WTC11 (cell line): ENCODE results near the gene RASSF4.

Source experiments
- CBFB ChIP-seq: sonication (generic); formaldehyde crosslinking; IDR thresholded peaks from 2 replicates; pipeline ENCODE4 v1.8.1; 2022; ENCODE audit warnings: mild to moderate bottlenecking, low read depth, missing genetic modification reagents
- CREB1 ChIP-seq: sonication (generic); formaldehyde crosslinking; IDR thresholded peaks from 2 replicates; pipeline ENCODE4 v1.8.0; 2023; ENCODE audit warnings: mild to moderate bottlenecking, missing genetic modification reagents
- ELF4 ChIP-seq: sonication (generic); formaldehyde crosslinking; IDR thresholded peaks from 2 replicates; pipeline ENCODE4 v1.8.1; 2022; ENCODE audit warnings: low read depth, mild to moderate bottlenecking, moderate library complexity, missing genetic modification reagents
- EMX1 ChIP-seq: fragments of 250-450 bp; sonication (Bioruptor Pico); IDR thresholded peaks from 2 replicates; pipeline ENCODE4 v1.8.0; 2021; ENCODE audit warnings: mild to moderate bottlenecking
- NR2C2 ChIP-seq: sonication (generic); formaldehyde crosslinking; IDR thresholded peaks from 2 replicates; pipeline ENCODE4 v1.8.0; 2022; ENCODE audit warnings: mild to moderate bottlenecking, missing genetic modification reagents
- OVOL2 ChIP-seq: fragments of 250-450 bp; sonication (Bioruptor Pico); IDR thresholded peaks from 2 replicates; pipeline ENCODE4 v1.9.0; 2021; ENCODE audit warnings: mild to moderate bottlenecking, borderline replicate concordance
- SP1 ChIP-seq: sonication (generic); formaldehyde crosslinking; conservative IDR thresholded peaks from 2 replicates; pipeline ENCODE4 v1.8.1; 2022; ENCODE audit warnings: missing genetic modification reagents
- ZNF232 ChIP-seq: sonication (generic); formaldehyde crosslinking; IDR thresholded peaks from 2 replicates; pipeline ENCODE4 v1.8.0; 2022; ENCODE audit warnings: mild to moderate bottlenecking, missing genetic modification reagents
- TF ChIP-seq, protein P1 (sequence below): sonication (generic); formaldehyde crosslinking; IDR thresholded peaks from 2 replicates; pipeline ENCODE4 v1.8.0; 2022; ENCODE audit warnings: mild to moderate bottlenecking, missing genetic modification reagents
- TF ChIP-seq, protein P2 (sequence below): fragments of 200-600 bp; IDR thresholded peaks from 2 replicates; pipeline ENCODE4 v1.8.0; 2022; ENCODE audit warnings: antibody characterized with exemption
- TF ChIP-seq, protein P3 (sequence below): fragments of 250-450 bp; sonication (Bioruptor Pico); IDR thresholded peaks from 2 replicates; pipeline ENCODE4 v1.9.0; 2021; ENCODE audit warnings: mild to moderate bottlenecking, borderline replicate concordance

GRCh38 chr10:44952779-44953231 lies 6.8 kb upstream of the RASSF4 start:
- no peak for TF ChIP-seq CBFB (CRISPR knock-in tag)
- TF ChIP-seq NR2C2 (CRISPR knock-in tag): no peak
- TF ChIP-seq ZNF232 (CRISPR knock-in tag): no peak
- TF ChIP-seq, protein P1, sequence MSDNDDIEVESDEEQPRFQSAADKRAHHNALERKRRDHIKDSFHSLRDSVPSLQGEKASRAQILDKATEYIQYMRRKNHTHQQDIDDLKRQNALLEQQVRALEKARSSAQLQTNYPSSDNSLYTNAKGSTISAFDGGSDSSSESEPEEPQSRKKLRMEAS (CRISPR knock-in tag): no peak
- TF ChIP-seq, protein P2, sequence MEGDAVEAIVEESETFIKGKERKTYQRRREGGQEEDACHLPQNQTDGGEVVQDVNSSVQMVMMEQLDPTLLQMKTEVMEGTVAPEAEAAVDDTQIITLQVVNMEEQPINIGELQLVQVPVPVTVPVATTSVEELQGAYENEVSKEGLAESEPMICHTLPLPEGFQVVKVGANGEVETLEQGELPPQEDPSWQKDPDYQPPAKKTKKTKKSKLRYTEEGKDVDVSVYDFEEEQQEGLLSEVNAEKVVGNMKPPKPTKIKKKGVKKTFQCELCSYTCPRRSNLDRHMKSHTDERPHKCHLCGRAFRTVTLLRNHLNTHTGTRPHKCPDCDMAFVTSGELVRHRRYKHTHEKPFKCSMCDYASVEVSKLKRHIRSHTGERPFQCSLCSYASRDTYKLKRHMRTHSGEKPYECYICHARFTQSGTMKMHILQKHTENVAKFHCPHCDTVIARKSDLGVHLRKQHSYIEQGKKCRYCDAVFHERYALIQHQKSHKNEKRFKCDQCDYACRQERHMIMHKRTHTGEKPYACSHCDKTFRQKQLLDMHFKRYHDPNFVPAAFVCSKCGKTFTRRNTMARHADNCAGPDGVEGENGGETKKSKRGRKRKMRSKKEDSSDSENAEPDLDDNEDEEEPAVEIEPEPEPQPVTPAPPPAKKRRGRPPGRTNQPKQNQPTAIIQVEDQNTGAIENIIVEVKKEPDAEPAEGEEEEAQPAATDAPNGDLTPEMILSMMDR: no peak
- TF ChIP-seq ELF4 (CRISPR knock-in tag): no peak
- TF ChIP-seq OVOL2 (CRISPR knock-in tag): no peak
- TF ChIP-seq SP1 (CRISPR knock-in tag): no peak
- no peak for TF ChIP-seq EMX1 (CRISPR knock-in tag)
- TF ChIP-seq CREB1: no peak
- TF ChIP-seq, protein P3, sequence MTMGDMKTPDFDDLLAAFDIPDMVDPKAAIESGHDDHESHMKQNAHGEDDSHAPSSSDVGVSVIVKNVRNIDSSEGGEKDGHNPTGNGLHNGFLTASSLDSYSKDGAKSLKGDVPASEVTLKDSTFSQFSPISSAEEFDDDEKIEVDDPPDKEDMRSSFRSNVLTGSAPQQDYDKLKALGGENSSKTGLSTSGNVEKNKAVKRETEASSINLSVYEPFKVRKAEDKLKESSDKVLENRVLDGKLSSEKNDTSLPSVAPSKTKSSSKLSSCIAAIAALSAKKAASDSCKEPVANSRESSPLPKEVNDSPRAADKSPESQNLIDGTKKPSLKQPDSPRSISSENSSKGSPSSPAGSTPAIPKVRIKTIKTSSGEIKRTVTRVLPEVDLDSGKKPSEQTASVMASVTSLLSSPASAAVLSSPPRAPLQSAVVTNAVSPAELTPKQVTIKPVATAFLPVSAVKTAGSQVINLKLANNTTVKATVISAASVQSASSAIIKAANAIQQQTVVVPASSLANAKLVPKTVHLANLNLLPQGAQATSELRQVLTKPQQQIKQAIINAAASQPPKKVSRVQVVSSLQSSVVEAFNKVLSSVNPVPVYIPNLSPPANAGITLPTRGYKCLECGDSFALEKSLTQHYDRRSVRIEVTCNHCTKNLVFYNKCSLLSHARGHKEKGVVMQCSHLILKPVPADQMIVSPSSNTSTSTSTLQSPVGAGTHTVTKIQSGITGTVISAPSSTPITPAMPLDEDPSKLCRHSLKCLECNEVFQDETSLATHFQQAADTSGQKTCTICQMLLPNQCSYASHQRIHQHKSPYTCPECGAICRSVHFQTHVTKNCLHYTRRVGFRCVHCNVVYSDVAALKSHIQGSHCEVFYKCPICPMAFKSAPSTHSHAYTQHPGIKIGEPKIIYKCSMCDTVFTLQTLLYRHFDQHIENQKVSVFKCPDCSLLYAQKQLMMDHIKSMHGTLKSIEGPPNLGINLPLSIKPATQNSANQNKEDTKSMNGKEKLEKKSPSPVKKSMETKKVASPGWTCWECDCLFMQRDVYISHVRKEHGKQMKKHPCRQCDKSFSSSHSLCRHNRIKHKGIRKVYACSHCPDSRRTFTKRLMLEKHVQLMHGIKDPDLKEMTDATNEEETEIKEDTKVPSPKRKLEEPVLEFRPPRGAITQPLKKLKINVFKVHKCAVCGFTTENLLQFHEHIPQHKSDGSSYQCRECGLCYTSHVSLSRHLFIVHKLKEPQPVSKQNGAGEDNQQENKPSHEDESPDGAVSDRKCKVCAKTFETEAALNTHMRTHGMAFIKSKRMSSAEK (CRISPR knock-in tag): no peak
